Measurements from ENCODE around the gene ALG13. TPM values are rescaled to one million over a fixed set of nuclear protein-coding genes. Genes with fewer than 3 reads are reported as not detected.

Gene ALG13
- total and polyA plus RNA-seq, 10 of the 15 experiments (the other 5 are each of a cell fraction or from before 2014, with no cell fraction given) = 30.5 to 119 (median 51.1) TPM

DNA sequence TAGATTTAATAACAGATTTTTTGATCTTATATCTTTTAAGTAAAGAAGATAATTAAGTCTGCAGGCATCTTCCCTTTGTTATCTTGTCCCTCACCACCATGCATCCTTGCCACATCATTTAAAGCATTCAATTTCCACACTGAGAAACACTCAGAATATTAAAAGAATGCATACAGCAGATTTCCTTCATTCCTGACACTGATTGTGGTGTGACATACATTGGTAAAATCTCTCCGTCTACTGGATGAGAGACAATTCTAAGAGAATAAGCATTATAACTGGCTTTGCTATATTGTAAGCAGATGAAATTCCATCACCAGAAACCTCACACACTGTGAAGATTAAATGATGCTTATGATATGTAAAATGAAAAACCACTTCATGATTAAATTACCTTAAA, 97.6 kb downstream of the ALG13 start:
- H3K4me2 ChIP-seq (ENCODE audit: control insufficient read depth, insufficient read depth) = no peak overlapping the region
- RAD21 ChIA-PET (ENCODE audit: unreplicated experiment) = no interaction called here
- H4K20me1 ChIP-seq (ENCODE audit: control insufficient read depth, insufficient read depth) = no peaks in the 10 kb centered on the region
- H3K27ac ChIP-seq (ENCODE audit: control insufficient read depth, insufficient read depth) = no peak overlapping the region
- H3K4me3 ChIP-seq = no peak overlapping the region
- in situ Hi-C loops (cut with MboI) (no loop called here), intact Hi-C loops (cut with micrococcal nuclease; ENCODE audit: unreplicated experiment) (no loop called here)
- no peak overlapping the region for H3K9ac ChIP-seq (ENCODE audit: control insufficient read depth, insufficient read depth, low read length)
- ATAC-seq = no peak
- WGBS (ENCODE audit: insufficient coverage, insufficient replicate concordance, low lambda C conversion rate, missing lambda C conversion rate) = 58% methylated on average over 1 of the region's 1 CpG
- TF ChIP-seq HDAC6 (IDR thresholded peaks at IDR 0.05; ENCODE audit: unreplicated experiment) (no peak), ZNF274 (IDR thresholded peaks at IDR 0.05; ENCODE audit: insufficient read depth, insufficient read length) (no peak), MEF2B (IDR thresholded peaks at IDR 0.05; ENCODE audit: partially characterized antibody, poor library complexity, severe bottlenecking) (no peak), FOS (IDR thresholded peaks at IDR 0.05; ENCODE audit: borderline replicate concordance, extremely low read depth, insufficient read length) (no peak), IKZF1 (conservative IDR thresholded peaks at IDR 0.05) (no peak), SMC3 (IDR thresholded peaks at IDR 0.05; ENCODE audit: borderline replicate concordance, low read length) (no peak), HDAC2 (IDR thresholded peaks at IDR 0.05) (no peak), DPF2 (IDR thresholded peaks at IDR 0.05) (no peak), NR2F1 (conservative IDR thresholded peaks at IDR 0.05) (no peak)
- TF ChIP-seq, protein P1, sequence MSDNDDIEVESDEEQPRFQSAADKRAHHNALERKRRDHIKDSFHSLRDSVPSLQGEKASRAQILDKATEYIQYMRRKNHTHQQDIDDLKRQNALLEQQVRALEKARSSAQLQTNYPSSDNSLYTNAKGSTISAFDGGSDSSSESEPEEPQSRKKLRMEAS (IDR thresholded peaks at IDR 0.05; ENCODE audit: low read depth, low read length) = no peak
- TF ChIP-seq, protein P2, sequence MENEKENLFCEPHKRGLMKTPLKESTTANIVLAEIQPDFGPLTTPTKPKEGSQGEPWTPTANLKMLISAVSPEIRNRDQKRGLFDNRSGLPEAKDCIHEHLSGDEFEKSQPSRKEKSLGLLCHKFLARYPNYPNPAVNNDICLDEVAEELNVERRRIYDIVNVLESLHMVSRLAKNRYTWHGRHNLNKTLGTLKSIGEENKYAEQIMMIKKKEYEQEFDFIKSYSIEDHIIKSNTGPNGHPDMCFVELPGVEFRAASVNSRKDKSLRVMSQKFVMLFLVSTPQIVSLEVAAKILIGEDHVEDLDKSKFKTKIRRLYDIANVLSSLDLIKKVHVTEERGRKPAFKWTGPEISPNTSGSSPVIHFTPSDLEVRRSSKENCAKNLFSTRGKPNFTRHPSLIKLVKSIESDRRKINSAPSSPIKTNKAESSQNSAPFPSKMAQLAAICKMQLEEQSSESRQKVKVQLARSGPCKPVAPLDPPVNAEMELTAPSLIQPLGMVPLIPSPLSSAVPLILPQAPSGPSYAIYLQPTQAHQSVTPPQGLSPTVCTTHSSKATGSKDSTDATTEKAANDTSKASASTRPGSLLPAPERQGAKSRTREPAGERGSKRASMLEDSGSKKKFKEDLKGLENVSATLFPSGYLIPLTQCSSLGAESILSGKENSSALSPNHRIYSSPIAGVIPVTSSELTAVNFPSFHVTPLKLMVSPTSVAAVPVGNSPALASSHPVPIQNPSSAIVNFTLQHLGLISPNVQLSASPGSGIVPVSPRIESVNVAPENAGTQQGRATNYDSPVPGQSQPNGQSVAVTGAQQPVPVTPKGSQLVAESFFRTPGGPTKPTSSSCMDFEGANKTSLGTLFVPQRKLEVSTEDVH (IDR thresholded peaks at IDR 0.05; ENCODE audit: low read depth, partially characterized antibody) = no peak
- TF ChIP-seq, protein P3, sequence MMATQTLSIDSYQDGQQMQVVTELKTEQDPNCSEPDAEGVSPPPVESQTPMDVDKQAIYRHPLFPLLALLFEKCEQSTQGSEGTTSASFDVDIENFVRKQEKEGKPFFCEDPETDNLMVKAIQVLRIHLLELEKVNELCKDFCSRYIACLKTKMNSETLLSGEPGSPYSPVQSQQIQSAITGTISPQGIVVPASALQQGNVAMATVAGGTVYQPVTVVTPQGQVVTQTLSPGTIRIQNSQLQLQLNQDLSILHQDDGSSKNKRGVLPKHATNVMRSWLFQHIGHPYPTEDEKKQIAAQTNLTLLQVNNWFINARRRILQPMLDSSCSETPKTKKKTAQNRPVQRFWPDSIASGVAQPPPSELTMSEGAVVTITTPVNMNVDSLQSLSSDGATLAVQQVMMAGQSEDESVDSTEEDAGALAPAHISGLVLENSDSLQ (IDR thresholded peaks at IDR 0.05) = no peak
- TF ChIP-seq, protein P4, sequence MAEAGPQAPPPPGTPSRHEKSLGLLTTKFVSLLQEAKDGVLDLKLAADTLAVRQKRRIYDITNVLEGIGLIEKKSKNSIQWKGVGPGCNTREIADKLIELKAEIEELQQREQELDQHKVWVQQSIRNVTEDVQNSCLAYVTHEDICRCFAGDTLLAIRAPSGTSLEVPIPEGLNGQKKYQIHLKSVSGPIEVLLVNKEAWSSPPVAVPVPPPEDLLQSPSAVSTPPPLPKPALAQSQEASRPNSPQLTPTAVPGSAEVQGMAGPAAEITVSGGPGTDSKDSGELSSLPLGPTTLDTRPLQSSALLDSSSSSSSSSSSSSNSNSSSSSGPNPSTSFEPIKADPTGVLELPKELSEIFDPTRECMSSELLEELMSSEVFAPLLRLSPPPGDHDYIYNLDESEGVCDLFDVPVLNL (IDR thresholded peaks at IDR 0.05; ENCODE audit: low read depth, low read length) = no peak
- no peaks in the 10 kb centered on the region for H3K36me3 ChIP-seq (ENCODE audit: control insufficient read depth in 2 of 2, insufficient read depth in 2 of 2, low read length in 1 of 2)
- DNase-seq (ENCODE audit: low read depth, low spot score) = no peak
- H3K9me3 ChIP-seq (replicated peaks; ENCODE audit: control insufficient read depth, insufficient read depth, low read length) = no peaks in the 10 kb centered on the region
- no peaks in the 10 kb centered on the region for H3K4me1 ChIP-seq (ENCODE audit: control insufficient read depth, insufficient read depth, low read length)
- POLR2A ChIA-PET = no interaction called here
- no peaks in the 10 kb centered on the region for H3K27me3 ChIP-seq (replicated peaks in 1 of 2; ENCODE audit: control insufficient read depth in 2 of 2, insufficient read depth in 2 of 2, low read length in 1 of 2)
- H3K79me2 ChIP-seq (ENCODE audit: control insufficient read depth, insufficient read depth, low read length) = no peaks in the 10 kb centered on the region
- FAIRE-seq = no peak
- no peak overlapping the region for H2AFZ ChIP-seq (ENCODE audit: control insufficient read depth, low read depth, low read length)
- no TSS peak for BruUV-seq (replicated peaks)
- SMC1A ChIA-PET (ENCODE audit: uncharacterized antibody, unreplicated experiment) = no interaction called here
- CTCF ChIA-PET = no interaction called here
